ENCODE data around the gene AKAP13.

The AKAP13 gene

DNA sequence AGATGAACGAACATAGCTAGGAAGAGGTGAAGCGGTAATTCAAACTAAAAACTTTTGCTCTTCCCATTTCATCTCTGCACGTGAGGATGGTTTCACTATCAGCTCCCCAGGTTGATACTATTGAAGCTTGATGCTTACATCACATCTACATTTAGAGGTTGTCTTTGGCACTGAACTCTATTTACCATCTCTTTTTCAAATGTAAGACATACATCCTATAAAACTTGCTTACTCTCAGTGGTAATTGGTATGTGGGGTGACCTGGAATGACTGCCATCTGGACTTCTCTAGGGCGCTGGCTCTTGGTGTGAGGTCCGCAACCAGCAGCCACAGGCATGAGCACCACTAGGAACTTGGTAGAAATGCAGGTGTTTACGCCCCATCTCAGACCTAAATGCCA lies 118.1 kb downstream of the AKAP13 start:
- Histone ChIP-seq H3K27me3 (no peaks in the 10 kb centered on the region), H3K27ac (no peak overlapping the region), H3K4me3 (ENCODE audit: low read depth in 1 of 2, low read length in 1 of 2) (no peak overlapping the region), H3K9me3 (no peaks in the 10 kb centered on the region), H3K36me3 (no peaks in the 10 kb centered on the region), H3K4me1 (ENCODE audit: control insufficient read depth in 1 of 2, insufficient read depth in 1 of 2, low read depth in 1 of 2, low read length in 1 of 2) (no peaks in the 10 kb centered on the region)
- TF ChIP-seq, protein P1, sequence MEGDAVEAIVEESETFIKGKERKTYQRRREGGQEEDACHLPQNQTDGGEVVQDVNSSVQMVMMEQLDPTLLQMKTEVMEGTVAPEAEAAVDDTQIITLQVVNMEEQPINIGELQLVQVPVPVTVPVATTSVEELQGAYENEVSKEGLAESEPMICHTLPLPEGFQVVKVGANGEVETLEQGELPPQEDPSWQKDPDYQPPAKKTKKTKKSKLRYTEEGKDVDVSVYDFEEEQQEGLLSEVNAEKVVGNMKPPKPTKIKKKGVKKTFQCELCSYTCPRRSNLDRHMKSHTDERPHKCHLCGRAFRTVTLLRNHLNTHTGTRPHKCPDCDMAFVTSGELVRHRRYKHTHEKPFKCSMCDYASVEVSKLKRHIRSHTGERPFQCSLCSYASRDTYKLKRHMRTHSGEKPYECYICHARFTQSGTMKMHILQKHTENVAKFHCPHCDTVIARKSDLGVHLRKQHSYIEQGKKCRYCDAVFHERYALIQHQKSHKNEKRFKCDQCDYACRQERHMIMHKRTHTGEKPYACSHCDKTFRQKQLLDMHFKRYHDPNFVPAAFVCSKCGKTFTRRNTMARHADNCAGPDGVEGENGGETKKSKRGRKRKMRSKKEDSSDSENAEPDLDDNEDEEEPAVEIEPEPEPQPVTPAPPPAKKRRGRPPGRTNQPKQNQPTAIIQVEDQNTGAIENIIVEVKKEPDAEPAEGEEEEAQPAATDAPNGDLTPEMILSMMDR (IDR thresholded peaks at IDR 0.05) = no peak

DNA sequence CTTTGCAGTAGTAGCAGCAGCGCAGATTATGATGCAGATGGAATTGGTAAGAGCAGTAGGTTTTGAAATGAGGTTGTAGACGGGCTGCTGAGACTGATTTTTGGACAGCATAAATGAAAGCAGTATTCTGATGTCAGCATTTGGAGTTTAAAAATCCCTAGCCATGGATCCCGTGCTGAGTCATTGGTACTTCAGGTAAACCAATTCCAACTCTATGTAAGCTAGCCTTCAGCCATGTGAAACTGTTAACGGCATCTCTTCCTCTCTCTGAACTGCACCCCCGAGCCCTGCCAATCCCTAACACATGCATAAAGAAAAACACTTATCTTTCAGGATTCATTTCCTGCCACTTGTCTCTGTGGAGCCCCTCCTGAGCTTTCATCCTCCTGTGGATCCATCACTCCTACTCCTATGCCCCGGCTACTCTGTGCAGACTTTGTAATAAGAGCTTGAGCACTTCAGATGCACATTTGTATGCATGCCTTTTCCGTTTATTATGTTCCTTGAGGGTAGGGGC lies 119.0 kb downstream of the AKAP13 start:
- H3K9me3 ChIP-seq = no peaks in the 10 kb centered on the region
- no peak overlapping the region for H3K4me3 ChIP-seq (ENCODE audit: low read depth in 1 of 2, low read length in 1 of 2)
- no peaks in the 10 kb centered on the region for H3K36me3 ChIP-seq
- H3K4me1 ChIP-seq (ENCODE audit: control insufficient read depth in 1 of 2, insufficient read depth in 1 of 2, low read depth in 1 of 2, low read length in 1 of 2) = no peaks in the 10 kb centered on the region
- H3K27me3 ChIP-seq = no peaks in the 10 kb centered on the region
- TF ChIP-seq, protein P1 (IDR thresholded peaks at IDR 0.05) = no peak
- no peak overlapping the region for H3K27ac ChIP-seq

DNA sequence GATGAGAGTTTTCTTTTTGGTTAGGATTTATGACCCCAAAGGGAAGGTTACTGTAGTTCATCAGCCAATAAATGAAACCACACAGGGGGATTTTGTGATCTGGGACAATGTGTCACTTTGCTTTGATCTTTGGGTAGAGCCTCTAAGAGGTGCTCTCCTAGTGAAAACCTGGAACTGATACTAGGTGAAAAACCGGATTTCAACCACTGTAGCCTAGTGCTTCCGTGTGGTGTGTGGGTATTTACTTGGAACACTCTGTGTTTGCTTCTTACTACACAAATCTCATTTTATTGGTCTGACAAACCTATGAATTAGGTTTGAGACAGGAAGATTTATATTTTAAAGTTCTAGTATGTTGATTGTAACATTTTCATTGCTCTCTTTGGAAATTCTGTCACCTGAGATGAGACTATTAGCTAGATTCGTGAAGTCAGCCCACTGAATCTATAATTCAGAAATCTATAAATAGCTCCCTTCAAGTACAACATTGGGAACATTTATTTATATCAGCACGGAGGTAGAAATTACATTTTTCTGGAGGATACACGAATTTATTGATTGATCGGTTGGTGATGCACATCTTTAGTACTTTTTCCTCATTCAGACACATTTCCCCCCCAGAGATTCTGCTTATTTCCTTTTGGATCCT lies 119.8 kb downstream of the AKAP13 start:
- no peak overlapping the region for H3K27ac ChIP-seq
- H3K36me3 ChIP-seq = no peaks in the 10 kb centered on the region
- TF ChIP-seq, protein P1 (IDR thresholded peaks at IDR 0.05) = no peak
- H3K9me3 ChIP-seq = no peaks in the 10 kb centered on the region
- no peak overlapping the region for H3K4me3 ChIP-seq (ENCODE audit: low read depth in 1 of 2, low read length in 1 of 2)
- H3K4me1 ChIP-seq (ENCODE audit: control insufficient read depth in 1 of 2, insufficient read depth in 1 of 2, low read depth in 1 of 2, low read length in 1 of 2) = peaks cover 3 to 6% of the 10 kb centered on the region in 2 experiments
- H3K27me3 ChIP-seq = no peaks in the 10 kb centered on the region

DNA sequence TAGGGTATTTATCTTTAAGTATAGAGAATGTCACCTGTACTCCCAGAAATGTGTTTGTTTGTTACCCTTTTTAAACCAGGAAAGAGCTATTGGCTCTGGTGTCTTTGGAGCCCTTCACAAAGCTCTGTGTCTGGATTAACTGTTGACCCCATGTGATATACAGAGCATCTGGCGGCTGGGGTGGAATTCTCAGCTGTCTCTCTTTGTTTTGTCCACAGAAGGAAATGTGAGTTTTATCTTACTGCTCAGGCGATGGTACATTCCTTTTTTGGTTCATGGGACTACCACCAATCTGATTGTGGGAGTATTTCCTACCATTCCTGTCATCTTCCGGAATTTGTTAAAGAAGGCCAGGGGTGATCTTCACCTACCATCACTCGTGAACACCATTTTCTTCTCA lies 120.3 kb downstream of the AKAP13 start:
- H3K36me3 ChIP-seq = no peaks in the 10 kb centered on the region
- TF ChIP-seq, protein P1 (IDR thresholded peaks at IDR 0.05) = no peak
- H3K9me3 ChIP-seq = no peaks in the 10 kb centered on the region
- H3K27me3 ChIP-seq = no peaks in the 10 kb centered on the region
- no peak overlapping the region for H3K4me3 ChIP-seq (ENCODE audit: low read depth in 1 of 2, low read length in 1 of 2)
- H3K27ac ChIP-seq = no peak overlapping the region
- H3K4me1 ChIP-seq (ENCODE audit: control insufficient read depth in 1 of 2, insufficient read depth in 1 of 2, low read depth in 1 of 2, low read length in 1 of 2) = peaks cover 3 to 8% of the 10 kb centered on the region in 2 experiments

GRCh38 chr15:85501574-85501973 lies 121.2 kb downstream of the AKAP13 start:
- Histone ChIP-seq H3K27ac (no peak overlapping the region), H3K4me3 (ENCODE audit: low read depth in 1 of 2, low read length in 1 of 2) (no peak overlapping the region), H3K36me3 (no peaks in the 10 kb centered on the region), H3K4me1 (ENCODE audit: control insufficient read depth in 1 of 2, insufficient read depth in 1 of 2, low read depth in 1 of 2, low read length in 1 of 2) (peaks cover 10 to 15% of the 10 kb centered on the region in 2 experiments), H3K27me3 (no peaks in the 10 kb centered on the region), H3K9me3 (no peaks in the 10 kb centered on the region)
- TF ChIP-seq, protein P1 (IDR thresholded peaks at IDR 0.05) = no peak
